Cardiac fibroblast (primary cell): ENCODE measurements around the gene PIEZO2.

Experiments
- DNase-seq, 2 donors: peaks; one replicate each; pipeline versions ENCODE4 v3.0.0 to v3.0.0-alpha.2; 2010; ENCODE audit warnings: low read depth in 2 of 2
- H3K4me3 ChIP-seq, 2 donors: replicated peaks in 1 of 2; 1 replicate in 1 of 2; 2 replicates in 1 of 2; pipeline ENCODE4 v1.5.1; 2011; ENCODE audit warnings: low read depth in 2 of 2, low read length in 2 of 2, mild to moderate bottlenecking in 2 of 2, moderate library complexity in 1 of 2
- CTCF ChIP-seq: IDR thresholded peaks from one replicate; pipeline ENCODE4 v1.5.1; 2011; ENCODE audit warnings: low read depth, mild to moderate bottlenecking, low read length, inconsistent platforms

PIEZO2 gene

GRCh38 chr18:10727477-10727876 is 421.9 kb downstream of the PIEZO2 start:
- no peak for TF ChIP-seq CTCF
- no peak overlapping the region for H3K4me3 ChIP-seq
- DNase-seq, result peak in 1 of 2 donors; percentile 54

- no peak for TF ChIP-seq CTCF
- no peak for DNase-seq
- H3K4me3 ChIP-seq, result no peak overlapping the region
These were observed 422.9 kb downstream of the PIEZO2 start for GRCh38 chr18:10726198-10727068.

GRCh38 chr18:10724666-10725065 is 424.7 kb downstream of the PIEZO2 start:
- no peak for TF ChIP-seq CTCF
- no peak overlapping the region for H3K4me3 ChIP-seq
- no peak for DNase-seq

GRCh38 chr18:10723496-10723895 is 425.9 kb downstream of the PIEZO2 start:
- no peak for DNase-seq
- no peak for TF ChIP-seq CTCF
- H3K4me3 ChIP-seq, result no peak overlapping the region

- no peak for DNase-seq
- no peak overlapping the region for H3K4me3 ChIP-seq
These were observed 430.6 kb downstream of the PIEZO2 start for GRCh38 chr18:10718809-10719208.

GRCh38 chr18:10715791-10716190 is 433.6 kb downstream of the PIEZO2 start:
- TF ChIP-seq CTCF, result no peak
- no peak overlapping the region for H3K4me3 ChIP-seq
- DNase-seq, result peak; percentile 36 to 85

More at GRCh38 chr18:10718809-10719208, 430.6 kb downstream of the PIEZO2 start:
- TF ChIP-seq CTCF, result no peak
